Fibroblast of lung (primary cell): ENCODE measurements around the gene PCBP3. TPM values are rescaled to one million over a fixed set of nuclear protein-coding genes. Genes with fewer than 3 reads are reported as not detected.
A peak's percentile ranks its signal among the peaks of the same experiment; 100 is the strongest.

ENCODE experiments used
- DNase-seq, 2 donors: peaks; one replicate each; pipeline versions ENCODE4 v3.0.0 to v3.0.0-alpha.2; 2010; ENCODE audit warnings: low read depth in 2 of 2
- H2AFZ ChIP-seq: 2 replicates; pipeline ENCODE4 v1.5.1; 2012; ENCODE audit warnings: low read length, control low read depth, inconsistent platforms
- H3K27ac ChIP-seq: 2 replicates; pipeline ENCODE4 v1.5.1; 2011; ENCODE audit warnings: low read length, control low read depth; ENCODE audit not compliant: insufficient read depth
- H3K27me3 ChIP-seq: 2 replicates; pipeline ENCODE4 v1.5.1; 2011; ENCODE audit warnings: mild to moderate bottlenecking, low read length; ENCODE audit not compliant: control insufficient read depth, insufficient read depth
- H3K36me3 ChIP-seq: 2 replicates; pipeline ENCODE4 v1.5.1; 2011; ENCODE audit warnings: low read length; ENCODE audit not compliant: control insufficient read depth, insufficient read depth
- H3K4me1 ChIP-seq: 2 replicates; pipeline ENCODE4 v1.5.1; 2011; ENCODE audit warnings: low read length; ENCODE audit not compliant: control insufficient read depth, insufficient read depth; ENCODE audit errors: extremely low read depth
- H3K4me2 ChIP-seq: 2 replicates; pipeline ENCODE4 v1.5.1; 2011; ENCODE audit warnings: low read length, control low read depth; ENCODE audit not compliant: insufficient read depth; ENCODE audit errors: extremely low read depth
- H3K4me3 ChIP-seq, 4 experiments: fragments of 200-600 bp in 1 of 4; sonication (generic) in 1 of 4; replicated peaks in 1 of 4; 2 replicates each; pipeline ENCODE4 v1.5.1; 2011 to 2016; ENCODE audit warnings: low read length in 4 of 4, low read depth in 3 of 4, mild to moderate bottlenecking in 3 of 4, control low read depth in 2 of 4, inconsistent platforms in 1 of 4, mixed read lengths in 1 of 4; ENCODE audit not compliant: insufficient read depth in 1 of 4; ENCODE audit errors: control extremely low read depth in 1 of 4
- H3K79me2 ChIP-seq: 2 replicates; pipeline ENCODE4 v1.5.1; 2012; ENCODE audit warnings: mild to moderate bottlenecking, low read length, inconsistent platforms; ENCODE audit not compliant: control insufficient read depth, insufficient read depth
- H3K9ac ChIP-seq: 2 replicates; pipeline ENCODE4 v1.5.1; 2011; ENCODE audit warnings: mild to moderate bottlenecking, low read length, control low read depth; ENCODE audit not compliant: insufficient read depth
- H3K9me3 ChIP-seq: 2 replicates; pipeline ENCODE4 v1.5.1; 2012; ENCODE audit warnings: low read depth, low read length; ENCODE audit not compliant: control insufficient read depth, insufficient read depth
- H4K20me1 ChIP-seq: 2 replicates; pipeline ENCODE4 v1.5.1; 2011; ENCODE audit warnings: low read length; ENCODE audit not compliant: control insufficient read depth, insufficient read depth; ENCODE audit errors: extremely low read depth
- CTCF ChIP-seq, 2 donors: IDR thresholded peaks in 1 of 2; conservative IDR thresholded peaks in 1 of 2; 1 replicate in 1 of 2; 2 replicates in 1 of 2; pipeline ENCODE4 v1.5.1; 2011 to 2012; ENCODE audit warnings: low read length in 2 of 2, control low read depth in 1 of 2, inconsistent platforms in 1 of 2, low read depth in 1 of 2, mild to moderate bottlenecking in 1 of 2
- EZH2 ChIP-seq: IDR thresholded peaks from 2 replicates; pipeline ENCODE4 v1.5.1; 2012; ENCODE audit warnings: low read length, control low read depth, mild to moderate bottlenecking; ENCODE audit errors: missing control alignments
- polyA plus RNA-seq, 2 donors: library from polyadenylated mRNA; depleted of rRNA in 1 of 2; stranded (reverse) in 1 of 2; unstranded in 1 of 2; fragments of >200 nt; gene quantifications; 2 replicates each; pipeline ENCODE4 v1.2.1, GENCODE V29; 2011 to 2012; ENCODE audit warnings: missing spikeins in 1 of 2
- total RNA-seq: library from RNA; depleted of rRNA; stranded (reverse); fragments of >200 nt; gene quantifications from 2 replicates; pipeline ENCODE4 v1.2.1, GENCODE V29; 2014

Gene PCBP3
- total and polyA plus RNA-seq, 2 donors (not counting 1 experiment from before 2014, with no cell fraction given): 0.51 to 1.7 TPM

GRCh38 chr21:45970674-45971615 is 327.4 kb downstream of the PCBP3 start:
- peak overlapping the region; percentile 96 for H3K27ac ChIP-seq
- no peak overlapping the region for H3K4me3 ChIP-seq
- H3K4me1 ChIP-seq: peaks cover 35% of the 10 kb centered on the region
- no peak overlapping the region for H2AFZ ChIP-seq
- H3K4me2 ChIP-seq: no peak overlapping the region
- no peaks in the 10 kb centered on the region for H3K9me3 ChIP-seq
- H4K20me1 ChIP-seq: no peaks in the 10 kb centered on the region
- peak overlapping the region; percentile 66 for H3K9ac ChIP-seq
- peak; percentile 21 to 58 for DNase-seq
- no peaks in the 10 kb centered on the region for H3K36me3 ChIP-seq
- TF ChIP-seq CTCF (conservative IDR thresholded peaks at IDR 0.05 in 1 of 2, IDR thresholded peaks at IDR 0.05 in 1 of 2; ENCODE audit: low read depth in 1 of 2, low read length in 2 of 2): peak; percentile 77 to 88
- TF ChIP-seq EZH2: no peak
- H3K27me3 ChIP-seq: no peaks in the 10 kb centered on the region
- no peaks in the 10 kb centered on the region for H3K79me2 ChIP-seq

- Histone ChIP-seq H2AFZ (no peak overlapping the region), H3K4me3 (peak overlapping the region in 1 of 4 experiments; percentile 58)
Measured at GRCh38 chr21:45971616-45972352, 328.3 kb downstream of the PCBP3 start.

More at GRCh38 chr21:45971616-45972352, 328.3 kb downstream of the PCBP3 start:
- Histone ChIP-seq H3K27me3 (no peaks in the 10 kb centered on the region), H3K27ac (peak overlapping the region; percentile 96), H4K20me1 (no peaks in the 10 kb centered on the region), H3K9ac (peak overlapping the region; percentile 83), H3K4me1 (peaks cover 35% of the 10 kb centered on the region), H3K9me3 (no peaks in the 10 kb centered on the region), H3K4me2 (peak overlapping the region; percentile 78), H3K36me3 (no peaks in the 10 kb centered on the region), H3K79me2 (no peaks in the 10 kb centered on the region)
- peak; percentile 56 to 92 for DNase-seq
- no peak for TF ChIP-seq EZH2
- TF ChIP-seq CTCF (conservative IDR thresholded peaks at IDR 0.05 in 1 of 2, IDR thresholded peaks at IDR 0.05 in 1 of 2; ENCODE audit: low read depth in 1 of 2, low read length in 2 of 2): no peak
